Transverse colon (tissue), 4 donors: ENCODE data around the gene MTERF1. TPM values are rescaled to one million over a fixed set of nuclear protein-coding genes. Genes with fewer than 3 reads are reported as not detected.

Experiments used
- DNase-seq: peaks from one replicate; pipeline ENCODE4 v3.0.0-alpha.2; 2019
- H3K27ac ChIP-seq, 4 donors: fragments of 200-600 bp; sonication (generic); 2 replicates each; pipeline ENCODE4 v1.5.1; 2016 to 2018; ENCODE audit warnings: inconsistent platforms in 4 of 4
- H3K27me3 ChIP-seq: fragments of 200-600 bp; sonication (generic); 2 replicates; pipeline ENCODE4 v1.5.1; 2017; ENCODE audit warnings: inconsistent platforms
- H3K36me3 ChIP-seq, 4 donors: fragments of 200-600 bp; sonication (generic); 2 replicates each; pipeline ENCODE4 v1.5.1; 2017 to 2019; ENCODE audit warnings: inconsistent platforms in 4 of 4
- H3K4me1 ChIP-seq, 4 donors: fragments of 200-600 bp; sonication (generic); 2 replicates each; pipeline ENCODE4 v1.5.1; 2017 to 2020; ENCODE audit warnings: inconsistent platforms in 4 of 4
- H3K4me3 ChIP-seq, 4 donors: fragments of 200-600 bp; sonication (generic); 1 replicate in 1 of 4; 2 replicates in 3 of 4; pipeline versions ENCODE4 v1.5.1 to v1.6.1; 2017 to 2019; ENCODE audit warnings: inconsistent platforms in 4 of 4
- H3K9me3 ChIP-seq, 2 donors: fragments of 200-600 bp; sonication (generic); 2 replicates each; pipeline ENCODE4 v1.5.1; 2017 to 2019; ENCODE audit warnings: inconsistent platforms in 2 of 2
- EP300 ChIP-seq: sonication (generic); formaldehyde crosslinking; IDR thresholded peaks from one replicate; pipeline ENCODE4 v1.6.1; 2017; ENCODE audit warnings: antibody characterized with exemption, low read depth
- POLR2A ChIP-seq: fragments of 450-650 bp; IDR thresholded peaks from one replicate; pipeline ENCODE4 v1.6.1; 2016; ENCODE audit warnings: antibody characterized with exemption, mild to moderate bottlenecking, moderate library complexity
- POLR2AphosphoS5 ChIP-seq, 3 donors: sonication (generic); formaldehyde crosslinking; IDR thresholded peaks; one replicate each; pipeline ENCODE4 v1.6.1; 2016; ENCODE audit warnings: antibody characterized with exemption in 3 of 3
- WGBS, 2 donors: methylation state at CpG; one replicate each; pipeline ENCODE4 v1.1.5; 2018; ENCODE audit warnings: low coverage in 1 of 2; 5-methylcytosine and 5-hydroxymethylcytosine counted together
- in situ Hi-C, 4 donors: fragments of 200-750 bp; cut with MboI; loops; one replicate each; pipeline versions ENCODE4 v1.15.0 to v1.15.1; 2017; ENCODE audit warnings: low sequenced_read_pairs in 3 of 4, low pct_ligation_motif_present in 1 of 4, low pct_unique_long_range_greater_than_20kb in 1 of 4
- intact Hi-C: fragments of 100-400 bp; cut with DNase I; formaldehyde crosslinking; loops from one replicate; pipeline ENCODE4 v1.15.1; 2023; ENCODE audit warnings: low total_unique reads
- total RNA-seq, 4 donors: library from RNA; depleted of rRNA; stranded (reverse); fragments of >200 nt; gene quantifications; one replicate each; pipeline ENCODE4 v1.1.0, GENCODE V29; 2016
- TF ChIP-seq, protein P1 (sequence below), 5 experiments: fragments of 200-600 bp in 3 of 5; fragments of 450-650 bp in 2 of 5; sonication (generic) in 3 of 5; IDR thresholded peaks; 1 replicate in 2 of 5; 2 replicates in 3 of 5; pipeline ENCODE4 v1.5.1; 2016 to 2017; ENCODE audit warnings: antibody characterized with exemption in 5 of 5, inconsistent platforms in 3 of 5, mild to moderate bottlenecking in 2 of 5, moderate library complexity in 1 of 5

The MTERF1 gene
- total RNA-seq, 4 donors from 2014 or later = 0.80 to 24.3 (median 11.3) TPM

DNA sequence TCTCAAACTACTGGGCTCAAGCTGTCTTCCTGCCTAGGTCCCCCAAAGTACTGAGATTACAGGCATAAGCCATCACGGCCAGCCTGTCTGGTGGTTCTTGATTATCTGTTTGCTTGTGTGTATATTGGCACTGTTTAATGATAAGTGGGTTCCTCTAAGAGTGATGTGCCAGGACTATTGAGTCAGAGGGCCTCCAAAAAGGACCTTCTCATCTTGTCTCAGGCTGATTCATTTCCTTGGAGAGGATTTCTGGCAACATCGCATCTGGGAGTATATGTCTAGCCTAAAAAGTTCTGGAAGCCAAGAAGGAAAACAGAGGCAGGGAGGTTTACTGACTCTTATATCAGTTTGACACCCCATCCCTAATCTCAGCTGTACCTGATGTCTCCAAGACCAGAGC is 33.1 kb upstream of the MTERF1 start:
- TF ChIP-seq POLR2A (no peak), EP300 (no peak), POLR2AphosphoS5 (IDR thresholded peaks at IDR 0.05) (no peak)
- TF ChIP-seq, protein P1, sequence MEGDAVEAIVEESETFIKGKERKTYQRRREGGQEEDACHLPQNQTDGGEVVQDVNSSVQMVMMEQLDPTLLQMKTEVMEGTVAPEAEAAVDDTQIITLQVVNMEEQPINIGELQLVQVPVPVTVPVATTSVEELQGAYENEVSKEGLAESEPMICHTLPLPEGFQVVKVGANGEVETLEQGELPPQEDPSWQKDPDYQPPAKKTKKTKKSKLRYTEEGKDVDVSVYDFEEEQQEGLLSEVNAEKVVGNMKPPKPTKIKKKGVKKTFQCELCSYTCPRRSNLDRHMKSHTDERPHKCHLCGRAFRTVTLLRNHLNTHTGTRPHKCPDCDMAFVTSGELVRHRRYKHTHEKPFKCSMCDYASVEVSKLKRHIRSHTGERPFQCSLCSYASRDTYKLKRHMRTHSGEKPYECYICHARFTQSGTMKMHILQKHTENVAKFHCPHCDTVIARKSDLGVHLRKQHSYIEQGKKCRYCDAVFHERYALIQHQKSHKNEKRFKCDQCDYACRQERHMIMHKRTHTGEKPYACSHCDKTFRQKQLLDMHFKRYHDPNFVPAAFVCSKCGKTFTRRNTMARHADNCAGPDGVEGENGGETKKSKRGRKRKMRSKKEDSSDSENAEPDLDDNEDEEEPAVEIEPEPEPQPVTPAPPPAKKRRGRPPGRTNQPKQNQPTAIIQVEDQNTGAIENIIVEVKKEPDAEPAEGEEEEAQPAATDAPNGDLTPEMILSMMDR (IDR thresholded peaks at IDR 0.05) = no peak
- Histone ChIP-seq H3K9me3 (no peaks in the 10 kb centered on the region), H3K36me3 (no peaks in the 10 kb centered on the region), H3K4me3 (no peak overlapping the region), H3K4me1 (peaks cover 0 to 6% (median 0%) of the 10 kb centered on the region in 4 donors), H3K27me3 (no peaks in the 10 kb centered on the region), H3K27ac (no peak overlapping the region)
- in situ Hi-C loops = no loop called here
- DNase-seq = no peak
- WGBS, 2 donors = 89 to 92% methylated on average over 2 of the region's 2 CpGs
- intact Hi-C loops = no loop called here

DNA sequence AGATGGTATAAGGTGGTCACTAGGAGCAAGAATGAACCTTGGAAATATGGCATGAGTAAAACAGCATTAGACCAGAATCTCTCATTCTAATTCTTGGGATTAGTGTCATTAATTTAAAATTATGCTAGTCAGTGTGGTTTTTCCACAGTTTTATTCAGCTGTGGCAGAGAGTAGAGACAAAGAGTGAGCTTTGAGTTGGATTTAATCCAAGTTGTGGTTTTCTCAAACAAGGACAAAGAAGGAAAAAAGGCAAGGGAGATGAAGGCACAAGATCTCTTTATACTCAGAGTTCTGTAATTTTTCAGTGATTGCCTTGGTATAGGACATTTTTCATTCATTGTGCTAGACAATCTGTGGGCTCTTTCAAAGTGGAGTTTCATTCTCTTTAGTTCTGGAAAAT is 32.0 kb upstream of the MTERF1 start:
- DNase-seq = no peak
- peaks cover 0 to 6% (median 0%) of the 10 kb centered on the region in 4 donors for H3K4me1 ChIP-seq
- intact Hi-C loops (no loop called here), in situ Hi-C loops (no loop called here)
- H3K4me3 ChIP-seq = no peak overlapping the region
- H3K36me3 ChIP-seq = no peaks in the 10 kb centered on the region
- H3K9me3 ChIP-seq = no peaks in the 10 kb centered on the region
- H3K27me3 ChIP-seq = no peaks in the 10 kb centered on the region
- TF ChIP-seq, protein P1 (IDR thresholded peaks at IDR 0.05) = no peak
- H3K27ac ChIP-seq = no peak overlapping the region

DNA sequence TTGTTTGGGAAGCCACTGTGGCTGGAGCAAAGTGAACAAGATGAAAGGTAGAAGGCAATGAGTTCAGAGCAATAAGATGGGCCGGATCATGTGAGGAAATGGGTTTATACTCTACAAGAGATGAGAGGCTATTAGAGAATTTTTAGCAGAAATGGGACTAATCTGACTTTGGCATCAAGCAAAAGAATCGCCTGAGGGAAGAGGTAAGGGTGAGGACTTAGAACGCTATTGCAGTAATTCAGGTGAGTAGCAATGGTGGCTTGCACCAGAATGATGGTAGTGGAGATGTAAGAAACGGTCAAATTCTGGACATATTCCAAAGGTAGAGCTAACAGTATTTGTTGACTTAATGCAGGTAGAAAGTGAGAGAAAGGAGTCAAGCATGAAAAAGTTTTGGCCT is 30.6 kb upstream of the MTERF1 start:
- peaks cover 0 to 6% (median 0%) of the 10 kb centered on the region in 4 donors for H3K4me1 ChIP-seq
- H3K9me3 ChIP-seq = no peaks in the 10 kb centered on the region
- TF ChIP-seq POLR2A (no peak), POLR2AphosphoS5 (IDR thresholded peaks at IDR 0.05) (no peak)
- TF ChIP-seq, protein P1 (IDR thresholded peaks at IDR 0.05) = no peak
- H3K36me3 ChIP-seq = no peaks in the 10 kb centered on the region
- 92 to 95% methylated on average over 4 of the region's 4 CpGs for WGBS, 2 donors
- in situ Hi-C loops (no loop called here), intact Hi-C loops (no loop called here)
- H3K4me3 ChIP-seq = no peak overlapping the region
- H3K27ac ChIP-seq = no peak overlapping the region
- no peaks in the 10 kb centered on the region for H3K27me3 ChIP-seq
- DNase-seq = no peak

DNA sequence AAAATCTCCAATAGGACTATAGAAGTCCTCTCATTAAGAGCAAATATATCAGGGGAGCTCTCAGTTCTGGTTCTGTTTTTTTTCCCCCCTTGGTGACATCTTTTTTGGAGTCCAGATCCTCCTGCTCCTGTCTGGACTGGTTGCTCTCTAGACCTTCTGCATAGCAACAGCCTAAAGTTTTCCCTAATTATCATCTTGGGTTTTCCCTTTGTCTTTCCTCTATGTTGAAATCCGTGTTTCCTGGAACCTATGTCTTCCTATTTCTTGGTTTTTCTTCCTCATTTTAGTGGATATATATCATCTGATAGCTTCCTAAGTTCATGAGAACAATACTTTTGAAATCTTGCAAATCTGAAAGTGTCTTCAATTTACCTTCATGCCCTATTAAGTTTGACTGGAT is 29.7 kb upstream of the MTERF1 start:
- no peak for TF ChIP-seq POLR2A
- TF ChIP-seq EP300 = no peak
- TF ChIP-seq POLR2AphosphoS5 (IDR thresholded peaks at IDR 0.05) = no peak
- TF ChIP-seq, protein P1 (IDR thresholded peaks at IDR 0.05) = no peak
- peaks cover 0 to 6% (median 0%) of the 10 kb centered on the region in 4 donors for H3K4me1 ChIP-seq
- DNase-seq = no peak
- 69% methylated on average over 1 of the region's 1 CpG; no CpG with 5 or more reads in 1 of the 2 donors for WGBS, 2 donors
- no peaks in the 10 kb centered on the region for H3K9me3 ChIP-seq
- no peaks in the 10 kb centered on the region for H3K36me3 ChIP-seq
- no peaks in the 10 kb centered on the region for H3K27me3 ChIP-seq
- H3K27ac ChIP-seq = no peak overlapping the region
- intact Hi-C loops (no loop called here), in situ Hi-C loops (no loop called here)
- no peak overlapping the region for H3K4me3 ChIP-seq
